DND-41 (cell line): ENCODE measurements around the gene RPL36A.

Source experiments
- ATAC-seq: fragments of 200-7000 bp; cut with Tn5 transposase; 3 replicates; pipeline ENCODE4 v1.9.1; 2021; ENCODE audit warnings: low read depth; ENCODE audit not compliant: insufficient read depth
- DNase-seq: peaks from one replicate; pipeline ENCODE4 v3.0.0-alpha.2; 2020
- H2AFZ ChIP-seq: 2 replicates; pipeline ENCODE4 v1.6.0; 2012; ENCODE audit warnings: low read depth, low read length
- H3K27ac ChIP-seq: 2 replicates; pipeline ENCODE4 v1.5.1; 2012; ENCODE audit warnings: low read length, inconsistent platforms
- H3K27me3 ChIP-seq: fragments of 200-600 bp; sonication (generic); 2 replicates; pipeline ENCODE4 v1.6.0; 2012; ENCODE audit warnings: low read length, mild to moderate bottlenecking, inconsistent platforms; ENCODE audit not compliant: insufficient read depth, poor library complexity
- H3K36me3 ChIP-seq: 2 replicates; pipeline ENCODE4 v1.5.1; 2012; ENCODE audit warnings: low read length, inconsistent platforms; ENCODE audit not compliant: insufficient read depth
- H3K4me1 ChIP-seq: 2 replicates; pipeline ENCODE4 v1.5.1; 2012; ENCODE audit warnings: mild to moderate bottlenecking, low read length; ENCODE audit not compliant: insufficient read depth
- H3K4me2 ChIP-seq: 2 replicates; pipeline ENCODE4 v1.6.0; 2012; ENCODE audit warnings: mild to moderate bottlenecking, moderate library complexity, low read length, inconsistent platforms; ENCODE audit not compliant: insufficient read depth
- H3K4me3 ChIP-seq, 2 experiments: fragments of 200-600 bp in 1 of 2; shearing (Covaris generic) in 1 of 2; 2 replicates each; pipeline ENCODE4 v1.5.1; 2012 to 2016; ENCODE audit warnings: inconsistent platforms in 2 of 2, low read length in 2 of 2, mild to moderate bottlenecking in 2 of 2, low read depth in 1 of 2, moderate library complexity in 1 of 2
- H3K79me2 ChIP-seq: 2 replicates; pipeline ENCODE4 v1.6.0; 2012; ENCODE audit warnings: low read length, inconsistent platforms; ENCODE audit not compliant: insufficient read depth
- H3K9ac ChIP-seq: 2 replicates; pipeline ENCODE4 v1.6.0; 2012; ENCODE audit warnings: low read depth, mild to moderate bottlenecking, inconsistent platforms, low read length, moderate library complexity
- H3K9me3 ChIP-seq: 2 replicates; pipeline ENCODE4 v1.5.1; 2012; ENCODE audit warnings: low read length, moderate library complexity, mild to moderate bottlenecking, inconsistent platforms; ENCODE audit not compliant: insufficient read depth, severe bottlenecking
- H4K20me1 ChIP-seq: 2 replicates; pipeline ENCODE4 v1.6.0; 2012; ENCODE audit warnings: low read length; ENCODE audit not compliant: insufficient read depth
- CTCF ChIP-seq: IDR thresholded peaks from 2 replicates; pipeline ENCODE4 v1.5.1; 2012; ENCODE audit warnings: borderline replicate concordance, low read length, moderate library complexity, mild to moderate bottlenecking; ENCODE audit not compliant: poor library complexity, severe bottlenecking; ENCODE audit errors: extremely low read depth
- EZH2 ChIP-seq: IDR thresholded peaks from 3 replicates; pipeline ENCODE4 v1.6.1; 2012; ENCODE audit warnings: borderline replicate concordance, low read depth, mild to moderate bottlenecking, moderate library complexity, low read length, inconsistent platforms; ENCODE audit not compliant: severe bottlenecking

Gene RPL36A

GRCh38 chrX:101369687-101370086, 21.1 kb upstream of the RPL36A start:
- no peak for TF ChIP-seq CTCF
- TF ChIP-seq EZH2, result no peak
- Histone ChIP-seq H3K9ac (no peak overlapping the region), H3K27ac (no peak overlapping the region)

GRCh38 chrX:101370888-101371504, 19.8 kb upstream of the RPL36A start:
- H3K4me2 ChIP-seq, result no peak overlapping the region
- H3K79me2 ChIP-seq, result no peaks in the 10 kb centered on the region
- H3K4me1 ChIP-seq, result no peaks in the 10 kb centered on the region
- no peak overlapping the region for H2AFZ ChIP-seq
- H3K36me3 ChIP-seq, result no peaks in the 10 kb centered on the region
- H3K9ac ChIP-seq, result no peak overlapping the region
- TF ChIP-seq CTCF, result no peak
- TF ChIP-seq EZH2, result no peak
- H4K20me1 ChIP-seq, result no peaks in the 10 kb centered on the region
- no peak overlapping the region for H3K27ac ChIP-seq
- DNase-seq, result no peak
- no peak overlapping the region for H3K4me3 ChIP-seq
- no peak for ATAC-seq
- no peaks in the 10 kb centered on the region for H3K9me3 ChIP-seq
- H3K27me3 ChIP-seq, result no peaks in the 10 kb centered on the region

More at GRCh38 chrX:101369687-101370086, 21.1 kb upstream of the RPL36A start:
- DNase-seq, result no peak
- no peaks in the 10 kb centered on the region for H3K4me1 ChIP-seq
- no peaks in the 10 kb centered on the region for H3K79me2 ChIP-seq
- no peak for ATAC-seq
- no peak overlapping the region for H3K4me2 ChIP-seq
- H3K9me3 ChIP-seq, result no peaks in the 10 kb centered on the region
- H4K20me1 ChIP-seq, result no peaks in the 10 kb centered on the region
- no peak overlapping the region for H3K4me3 ChIP-seq
- no peaks in the 10 kb centered on the region for H3K36me3 ChIP-seq
- H3K27me3 ChIP-seq, result no peaks in the 10 kb centered on the region
- H2AFZ ChIP-seq, result no peak overlapping the region

- Histone ChIP-seq H3K9me3 (no peaks in the 10 kb centered on the region), H3K36me3 (no peaks in the 10 kb centered on the region), H3K27me3 (no peaks in the 10 kb centered on the region), H3K9ac (no peak overlapping the region), H3K79me2 (no peaks in the 10 kb centered on the region), H2AFZ (no peak overlapping the region), H3K4me1 (no peaks in the 10 kb centered on the region), H3K4me3 (no peak overlapping the region), H4K20me1 (no peaks in the 10 kb centered on the region), H3K27ac (no peak overlapping the region), H3K4me2 (no peak overlapping the region)
- ATAC-seq, result no peak
- no peak for DNase-seq
- TF ChIP-seq CTCF, result no peak
- no peak for TF ChIP-seq EZH2
Observed at GRCh38 chrX:101377547-101377946, 13.3 kb upstream of the RPL36A start.
